ENCODE results near the gene TIFAB. TPM values are rescaled to one million over a fixed set of nuclear protein-coding genes. Genes with fewer than 3 reads are reported as not detected.

The TIFAB gene
- total RNA-seq, 6 donors from 2014 or later: 0.23 to 0.24 TPM; not detected in 4

DNA sequence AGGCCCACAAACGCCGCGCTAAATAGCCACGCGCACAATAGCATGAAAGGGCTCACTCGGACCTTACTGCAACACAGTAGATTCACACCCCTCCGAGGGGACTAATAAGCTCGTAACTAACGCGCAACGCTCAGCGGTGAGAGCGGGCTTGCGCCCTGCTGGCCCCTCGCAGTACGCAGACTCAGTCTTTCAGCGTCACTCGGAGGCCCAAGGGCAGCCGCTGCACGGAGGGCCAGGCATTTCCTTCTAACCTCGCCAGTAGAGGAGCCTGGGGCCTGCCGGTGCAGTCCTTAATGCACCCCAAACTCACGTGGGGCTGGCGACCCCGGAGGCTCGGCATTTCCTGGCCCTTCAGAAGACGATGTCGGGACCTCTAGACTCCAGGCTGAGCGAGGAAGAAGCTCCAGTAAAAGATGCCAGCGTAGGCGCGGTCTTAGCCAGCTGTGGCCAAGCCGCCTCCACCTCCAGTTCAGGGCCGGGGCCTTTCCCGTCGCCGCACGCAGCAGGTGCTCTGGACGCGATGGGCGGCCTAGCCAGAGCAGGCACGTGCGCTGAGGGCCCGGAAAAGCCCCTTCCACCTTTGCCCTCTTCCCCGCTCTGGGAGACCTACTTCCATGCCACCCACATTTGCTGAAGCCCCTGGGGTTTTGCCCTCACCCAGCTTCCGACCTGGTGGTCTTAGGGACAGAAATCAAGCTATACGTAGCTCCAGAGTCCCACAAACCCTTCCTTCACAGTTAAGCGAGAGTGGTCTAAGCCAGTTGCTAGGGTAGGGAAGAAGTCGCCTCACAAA, 38.3 kb upstream of the TIFAB start:
- Histone ChIP-seq H3K9me3 (no peaks in the 10 kb centered on the region), H3K27me3 (peaks cover 0 to 32% (median 19%) of the 10 kb centered on the region in 4 donors), H3K4me3 (no peak overlapping the region), H3K36me3 (no peaks in the 10 kb centered on the region), H3K27ac (no peak overlapping the region), H3K4me1 (peaks cover 16 to 58% (median 45%) of the 10 kb centered on the region in 4 donors)
- peak in 1 of 2 donors; percentile 68 for DNase-seq
- ATAC-seq (ENCODE audit: low FRiP score in 2 of 2): no peak
- 25 to 26% methylated on average over 13 to 44 of the region's 49 CpGs for WGBS, 2 donors
- no peak for TF ChIP-seq EP300 (IDR thresholded peaks at IDR 0.05)
- no peak for TF ChIP-seq POLR2A (IDR thresholded peaks at IDR 0.05)
- TF ChIP-seq, protein P1, sequence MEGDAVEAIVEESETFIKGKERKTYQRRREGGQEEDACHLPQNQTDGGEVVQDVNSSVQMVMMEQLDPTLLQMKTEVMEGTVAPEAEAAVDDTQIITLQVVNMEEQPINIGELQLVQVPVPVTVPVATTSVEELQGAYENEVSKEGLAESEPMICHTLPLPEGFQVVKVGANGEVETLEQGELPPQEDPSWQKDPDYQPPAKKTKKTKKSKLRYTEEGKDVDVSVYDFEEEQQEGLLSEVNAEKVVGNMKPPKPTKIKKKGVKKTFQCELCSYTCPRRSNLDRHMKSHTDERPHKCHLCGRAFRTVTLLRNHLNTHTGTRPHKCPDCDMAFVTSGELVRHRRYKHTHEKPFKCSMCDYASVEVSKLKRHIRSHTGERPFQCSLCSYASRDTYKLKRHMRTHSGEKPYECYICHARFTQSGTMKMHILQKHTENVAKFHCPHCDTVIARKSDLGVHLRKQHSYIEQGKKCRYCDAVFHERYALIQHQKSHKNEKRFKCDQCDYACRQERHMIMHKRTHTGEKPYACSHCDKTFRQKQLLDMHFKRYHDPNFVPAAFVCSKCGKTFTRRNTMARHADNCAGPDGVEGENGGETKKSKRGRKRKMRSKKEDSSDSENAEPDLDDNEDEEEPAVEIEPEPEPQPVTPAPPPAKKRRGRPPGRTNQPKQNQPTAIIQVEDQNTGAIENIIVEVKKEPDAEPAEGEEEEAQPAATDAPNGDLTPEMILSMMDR (IDR thresholded peaks at IDR 0.05): no peak
- no peak for TF ChIP-seq POLR2AphosphoS5 (IDR thresholded peaks at IDR 0.05)

DNA sequence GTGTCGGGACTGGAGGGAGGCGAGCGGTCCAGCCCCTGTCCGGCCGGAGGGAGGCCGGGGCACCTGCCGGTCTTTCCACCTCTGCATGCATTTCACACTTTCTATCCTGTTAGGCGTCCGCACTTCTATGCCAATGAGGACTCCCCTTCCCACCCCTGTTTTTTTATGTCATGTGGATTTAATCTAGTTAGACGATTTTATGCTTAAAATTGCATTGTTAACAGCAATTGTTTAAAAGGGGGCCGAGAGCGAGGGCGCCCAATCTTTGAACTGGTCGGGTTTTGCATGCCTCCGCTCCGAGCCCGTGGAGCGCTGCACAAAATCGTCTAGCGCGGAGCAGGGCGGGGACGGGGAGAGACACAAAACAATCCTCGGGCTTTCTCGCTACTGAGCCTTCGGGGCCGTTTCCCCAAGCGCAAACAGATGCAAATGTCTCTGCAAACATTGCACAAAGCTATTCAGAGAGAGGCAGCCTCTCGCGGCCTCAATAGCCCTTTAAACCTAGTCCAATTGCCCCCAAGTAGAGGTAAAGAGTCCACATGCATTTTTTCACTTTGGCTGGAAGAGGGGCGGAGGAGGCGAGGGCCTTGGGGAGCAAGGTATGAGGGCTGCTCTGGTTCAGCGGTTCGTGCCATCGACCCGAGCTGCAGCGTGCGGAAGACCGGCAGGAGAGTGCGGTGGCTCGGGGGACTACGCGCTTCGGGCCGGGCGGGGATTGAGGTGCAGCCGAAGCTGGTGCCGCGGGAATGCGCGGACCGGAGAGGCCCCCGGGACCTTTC, 37.5 kb upstream of the TIFAB start:
- Histone ChIP-seq H3K4me3 (peak overlapping the region in 3 of 4 donors; percentile 16 to 37 (median 31)), H3K9me3 (no peaks in the 10 kb centered on the region)

GRCh38 chr5:135488727-135489465, 36.7 kb upstream of the TIFAB start:
- TF ChIP-seq POLR2AphosphoS5 (IDR thresholded peaks at IDR 0.05): no peak
- TF ChIP-seq, protein P1 (IDR thresholded peaks at IDR 0.05): no peak
- no peak for TF ChIP-seq POLR2A (IDR thresholded peaks at IDR 0.05)
- TF ChIP-seq EP300 (IDR thresholded peaks at IDR 0.05): no peak
- peaks cover 0 to 32% (median 19%) of the 10 kb centered on the region in 4 donors for H3K27me3 ChIP-seq

More for the DNA sequence above, 37.5 kb upstream of the TIFAB start:
- DNase-seq (peak in 1 of 2 donors; percentile 80), ATAC-seq (ENCODE audit: low FRiP score in 2 of 2) (no peak)
- Histone ChIP-seq H3K27me3 (peaks cover 0 to 32% (median 19%) of the 10 kb centered on the region in 4 donors), H3K4me1 (peaks cover 16 to 58% (median 45%) of the 10 kb centered on the region in 4 donors), H3K36me3 (no peaks in the 10 kb centered on the region), H3K27ac (no peak overlapping the region)
- WGBS, 2 donors: 4 to 6% methylated on average over 26 to 53 of the region's 53 CpGs
- no peak for TF ChIP-seq EP300 (IDR thresholded peaks at IDR 0.05)
- no peak for TF ChIP-seq POLR2AphosphoS5 (IDR thresholded peaks at IDR 0.05)
- TF ChIP-seq, protein P1 (IDR thresholded peaks at IDR 0.05): no peak
- no peak for TF ChIP-seq POLR2A (IDR thresholded peaks at IDR 0.05)

GRCh38 chr5:135487839-135488514, 35.8 kb upstream of the TIFAB start:
- ATAC-seq (ENCODE audit: low FRiP score in 2 of 2) (no peak), DNase-seq (peak in 1 of 2 donors; percentile 0)
- no peak overlapping the region for H3K27ac ChIP-seq
- H3K4me3 ChIP-seq: peak overlapping the region in 1 of 4 donors; percentile 37
- H3K36me3 ChIP-seq: no peaks in the 10 kb centered on the region
- H3K27me3 ChIP-seq: peaks cover 0 to 33% (median 19%) of the 10 kb centered on the region in 4 donors
- TF ChIP-seq EP300 (IDR thresholded peaks at IDR 0.05) (no peak), POLR2AphosphoS5 (IDR thresholded peaks at IDR 0.05) (no peak), POLR2A (IDR thresholded peaks at IDR 0.05) (no peak)
- TF ChIP-seq, protein P1 (IDR thresholded peaks at IDR 0.05): no peak
- no peaks in the 10 kb centered on the region for H3K9me3 ChIP-seq
- 34 to 36% methylated on average over 11 of the region's 11 CpGs for WGBS, 2 donors
- peaks cover 16 to 49% (median 41%) of the 10 kb centered on the region in 4 donors for H3K4me1 ChIP-seq

More at GRCh38 chr5:135488727-135489465, 36.7 kb upstream of the TIFAB start:
- Histone ChIP-seq H3K4me3 (peak overlapping the region in 3 of 4 donors; percentile 16 to 37 (median 31)), H3K36me3 (no peaks in the 10 kb centered on the region), H3K9me3 (no peaks in the 10 kb centered on the region), H3K4me1 (peaks cover 16 to 58% (median 45%) of the 10 kb centered on the region in 4 donors), H3K27ac (no peak overlapping the region)
- peak in 1 of 2 donors; percentile 73 for DNase-seq
- peak in 1 of 2 donors; percentile 33 for ATAC-seq (ENCODE audit: low FRiP score in 2 of 2)
- 3 to 4% methylated on average over 36 to 44 of the region's 44 CpGs for WGBS, 2 donors
